GM18508 (cell line): Measurements from ENCODE around the gene MPPED1.

Source experiments
- ATAC-seq: cut with Tn5 transposase; IDR thresholded peaks from one replicate; pipeline ENCODE4 v1.9.1; 2021; ENCODE audit warnings: moderate number of reproducible peaks; ENCODE audit not compliant: insufficient read depth, unreplicated experiment

MPPED1 gene

DNA sequence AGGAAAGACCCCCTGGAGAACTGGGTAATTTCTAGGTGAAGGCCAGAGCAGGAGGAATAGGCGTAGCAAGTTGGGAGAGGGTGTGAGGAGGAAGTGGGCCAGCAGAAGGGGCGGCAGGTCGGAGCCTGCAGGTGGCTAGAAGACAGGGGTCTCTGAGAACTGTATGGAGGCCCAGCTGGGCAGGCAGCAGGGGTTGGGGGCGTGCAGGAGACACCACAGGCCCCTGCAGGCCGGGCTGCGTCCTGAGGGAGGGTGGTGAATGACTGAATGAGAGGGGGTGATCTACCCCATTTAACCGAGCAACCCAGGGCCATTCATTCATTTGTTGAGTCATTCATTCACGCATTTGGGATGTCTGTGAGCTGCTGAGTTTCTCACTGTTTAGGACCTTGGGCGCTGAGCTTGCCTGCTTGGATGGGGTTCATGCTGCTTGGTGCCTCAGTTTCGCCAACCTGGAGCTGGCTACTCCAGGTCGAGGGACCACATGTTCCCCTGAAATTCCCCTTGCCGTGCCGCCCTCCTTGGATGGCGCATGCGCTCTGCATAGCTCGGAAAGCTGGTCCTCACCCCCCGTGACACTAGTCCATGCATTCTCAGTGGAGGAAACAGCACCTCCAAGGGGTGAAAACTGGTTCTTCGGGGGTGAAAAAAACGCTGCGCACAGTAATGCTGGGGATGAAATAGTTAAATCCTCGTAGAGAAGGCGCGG, 15.6 kb downstream of the MPPED1 start:
- no peak for ATAC-seq

DNA sequence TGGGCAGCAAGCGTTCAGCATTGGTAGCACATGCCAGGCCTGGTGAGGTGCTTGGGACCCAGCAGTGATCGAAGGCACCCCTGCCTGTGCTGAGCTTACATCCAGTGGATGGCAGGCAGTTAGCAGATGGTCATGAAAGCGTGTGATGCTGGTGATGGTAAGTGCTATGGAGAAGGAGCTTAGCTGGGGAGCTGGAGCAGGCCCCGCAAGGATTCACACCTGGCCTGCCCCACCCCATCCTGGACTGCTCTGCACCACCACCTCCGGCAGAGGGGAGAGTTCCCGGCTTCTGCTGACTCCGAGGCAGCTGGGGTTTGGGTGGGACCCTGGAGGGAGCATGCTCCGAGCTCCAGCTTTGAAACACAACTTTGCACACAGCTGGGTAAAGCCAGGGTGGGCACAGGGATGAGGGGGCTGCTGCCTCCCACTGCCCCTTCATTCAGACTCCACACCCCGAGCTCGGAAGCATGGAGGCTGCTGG, 16.2 kb downstream of the MPPED1 start:
- ATAC-seq: no peak

DNA sequence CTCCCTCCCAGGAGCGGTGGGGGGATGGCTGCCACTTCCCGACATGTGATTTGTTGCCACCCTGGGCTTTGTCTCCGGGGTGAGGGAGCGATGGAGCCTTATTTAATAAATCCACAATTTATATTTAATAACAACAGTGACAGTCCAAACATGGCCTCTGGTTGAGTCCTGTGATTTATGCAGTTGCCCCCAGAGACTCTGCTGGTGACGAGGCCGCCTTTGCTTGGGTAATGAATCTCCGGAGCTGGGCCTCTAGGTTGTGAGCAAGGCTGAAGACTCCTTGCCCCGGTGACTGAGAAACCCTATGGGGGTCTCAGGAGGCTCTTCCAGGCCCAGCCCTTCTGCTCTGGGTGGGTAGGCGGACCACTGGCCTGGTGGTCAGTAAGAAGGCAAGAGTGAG, 16.7 kb downstream of the MPPED1 start:
- no peak for ATAC-seq

DNA sequence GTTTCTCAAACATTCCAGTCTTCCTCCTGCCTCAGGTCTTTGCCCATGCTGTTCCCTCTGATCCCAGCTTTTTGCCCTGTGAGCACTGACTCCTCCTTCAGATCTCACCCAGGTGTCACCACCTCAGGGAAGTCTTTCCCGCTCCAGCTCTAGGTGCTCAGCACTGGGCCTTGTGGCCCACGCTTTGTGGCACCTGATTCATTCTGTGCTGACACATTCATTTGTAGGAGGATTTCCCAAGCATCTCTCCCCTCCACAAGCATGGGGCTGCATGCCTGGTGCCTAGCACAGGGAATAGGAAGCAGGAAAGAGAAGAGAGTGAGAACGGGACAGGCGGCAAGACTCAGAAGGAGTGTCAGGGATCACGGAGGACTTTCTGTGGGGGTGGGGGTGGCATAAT, 17.6 kb downstream of the MPPED1 start:
- ATAC-seq: no peak

DNA sequence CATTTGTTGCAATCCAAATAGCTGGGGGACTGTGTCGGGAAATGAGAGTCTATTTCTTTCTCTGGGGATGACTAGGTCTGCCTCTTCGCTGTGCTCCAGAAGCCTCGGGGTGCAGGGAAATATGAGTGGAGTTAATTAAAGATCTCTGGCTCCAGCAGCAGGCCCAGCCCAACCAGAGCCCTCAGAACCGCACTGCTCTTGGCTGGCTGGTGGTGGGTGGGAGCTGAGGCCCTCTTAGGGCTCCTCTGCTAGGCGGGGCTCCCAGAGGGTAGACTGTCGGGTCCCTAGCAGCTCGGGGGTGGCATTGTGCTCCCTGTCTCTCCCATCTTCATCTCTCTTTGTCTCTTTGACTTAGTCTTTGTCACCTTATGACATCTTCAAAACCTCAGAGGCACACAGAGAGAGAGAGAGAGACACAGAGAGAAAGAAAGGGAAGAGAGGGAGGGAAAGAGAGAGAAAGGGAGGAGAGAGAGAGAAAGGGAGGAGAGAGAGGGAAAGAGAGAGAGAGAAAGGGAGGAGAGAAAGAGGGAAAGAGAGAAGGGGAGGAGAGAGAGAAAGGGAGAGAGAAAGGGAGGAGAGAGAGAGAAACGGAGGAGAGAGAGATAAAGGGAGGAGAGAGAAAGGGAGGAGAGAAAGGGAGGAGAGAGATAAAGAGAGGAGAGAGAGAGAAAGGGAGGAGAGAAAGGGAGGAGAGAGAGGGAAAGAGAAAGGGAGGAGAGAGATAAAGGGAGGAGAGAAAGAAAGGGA, 20.2 kb downstream of the MPPED1 start:
- ATAC-seq: no peak

DNA sequence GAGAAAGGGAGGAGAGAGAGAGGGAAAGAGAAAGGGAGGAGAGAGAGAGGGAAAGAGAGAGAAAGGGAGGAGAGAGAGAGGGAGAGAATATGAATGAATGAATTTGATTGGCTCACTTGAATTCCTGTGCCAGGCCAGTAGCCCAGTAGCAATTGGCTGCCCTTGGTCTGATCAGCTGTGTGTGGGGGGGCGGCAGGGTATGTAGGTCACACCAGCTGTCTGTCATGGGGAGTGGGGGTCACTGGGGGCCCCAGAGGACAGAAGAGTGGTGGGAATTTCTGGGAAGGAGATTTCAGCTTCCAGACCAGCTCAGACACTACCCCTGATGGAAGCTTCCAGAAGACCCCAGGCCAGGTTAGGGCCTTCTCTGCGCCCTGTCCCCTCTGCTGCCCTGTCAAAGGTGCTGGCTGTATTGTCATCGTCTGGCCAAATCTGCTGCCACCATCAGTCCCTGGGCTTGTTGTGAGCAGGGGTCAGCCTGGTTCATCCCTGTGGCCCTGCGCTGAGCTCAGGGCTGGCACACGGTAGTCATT, 21.1 kb downstream of the MPPED1 start:
- no peak for ATAC-seq

DNA sequence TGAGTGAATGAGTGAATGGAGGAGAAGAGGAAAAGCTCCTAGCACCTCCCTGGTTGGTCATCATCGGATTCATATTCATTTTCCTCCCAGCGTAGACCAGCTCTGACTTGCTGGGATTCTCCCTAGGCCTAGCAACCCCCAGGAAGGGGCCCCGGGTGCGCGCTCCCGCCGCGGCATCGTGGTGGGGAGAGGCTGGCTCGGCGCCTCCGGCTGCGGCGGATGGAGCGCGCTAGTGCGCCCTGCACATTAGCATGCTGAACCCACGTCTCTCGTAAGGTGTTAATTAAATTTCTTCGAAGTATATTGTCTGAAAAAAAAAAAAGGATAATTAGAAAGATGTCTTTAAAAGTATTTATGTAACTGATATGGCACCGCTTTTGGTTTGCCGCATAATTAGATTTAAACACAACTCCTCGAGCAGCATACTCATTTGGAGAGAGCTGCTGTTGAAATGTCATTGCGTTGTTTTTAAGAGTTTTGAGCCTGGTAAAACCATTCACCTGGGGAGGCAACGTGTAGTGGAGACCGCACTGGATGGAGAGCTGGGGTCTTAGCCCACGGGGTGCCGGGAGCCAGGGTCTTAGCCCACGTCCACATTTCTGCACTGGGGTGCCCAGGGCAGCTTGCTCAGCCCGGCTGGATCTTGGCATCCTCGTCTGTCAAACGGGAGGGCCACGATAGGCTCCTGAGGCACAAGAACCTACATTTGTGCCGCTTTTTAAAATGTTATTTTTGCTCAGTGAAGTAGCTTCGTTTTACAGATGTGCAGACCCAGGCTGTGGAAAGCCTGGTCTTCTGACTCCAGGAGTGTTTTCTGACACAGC, 21.8 kb downstream of the MPPED1 start:
- ATAC-seq: no peak

DNA sequence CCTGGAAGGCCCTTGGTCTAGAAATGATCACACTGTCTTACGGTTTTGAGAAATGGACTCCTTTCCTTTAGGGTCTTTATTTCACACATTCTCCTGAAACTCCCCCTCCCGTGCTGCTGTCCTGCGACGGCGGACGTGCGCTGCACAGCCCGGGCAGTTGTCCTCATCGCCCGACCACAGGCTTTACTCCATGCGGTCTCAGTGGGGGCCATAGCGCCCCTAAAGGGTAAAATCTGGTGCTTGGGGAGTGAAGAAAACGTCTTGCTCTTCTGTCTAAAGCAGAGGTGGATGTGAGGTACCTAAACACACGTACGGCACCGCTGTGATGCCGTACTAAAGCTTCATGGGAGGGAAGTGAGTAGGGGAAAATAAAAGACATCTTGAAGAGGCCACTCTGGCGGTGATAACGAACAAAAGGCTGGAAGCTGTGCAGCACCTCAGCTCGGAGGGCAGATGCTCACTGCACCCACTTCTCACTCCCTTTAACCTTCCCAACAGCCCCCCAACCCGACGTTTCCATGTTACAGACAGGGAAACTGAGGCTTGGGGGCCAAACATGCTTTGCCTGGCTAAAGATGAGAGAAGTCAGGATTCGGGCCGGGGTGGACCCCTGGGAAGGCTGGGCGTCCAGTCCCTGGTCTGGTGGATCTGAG, 22.6 kb downstream of the MPPED1 start:
- no peak for ATAC-seq

DNA sequence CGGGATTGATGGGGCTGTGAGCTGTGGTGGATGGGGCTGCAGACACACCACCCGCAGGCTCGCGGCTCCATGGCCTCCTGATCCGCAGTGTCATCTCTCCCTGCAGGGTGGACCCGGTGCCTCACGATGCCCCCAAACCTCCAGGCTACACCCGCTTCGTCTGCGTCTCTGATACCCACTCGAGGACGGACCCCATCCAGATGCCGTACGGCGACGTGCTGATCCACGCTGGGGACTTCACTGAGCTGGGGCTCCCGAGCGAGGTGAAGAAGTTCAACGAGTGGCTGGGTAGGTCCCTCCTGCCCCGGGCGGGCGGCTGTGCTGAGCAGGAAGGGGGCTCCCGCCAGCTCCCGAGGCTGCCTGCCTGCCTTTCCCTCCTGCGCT, 23.1 kb downstream of the MPPED1 start:
- no peak for ATAC-seq

DNA sequence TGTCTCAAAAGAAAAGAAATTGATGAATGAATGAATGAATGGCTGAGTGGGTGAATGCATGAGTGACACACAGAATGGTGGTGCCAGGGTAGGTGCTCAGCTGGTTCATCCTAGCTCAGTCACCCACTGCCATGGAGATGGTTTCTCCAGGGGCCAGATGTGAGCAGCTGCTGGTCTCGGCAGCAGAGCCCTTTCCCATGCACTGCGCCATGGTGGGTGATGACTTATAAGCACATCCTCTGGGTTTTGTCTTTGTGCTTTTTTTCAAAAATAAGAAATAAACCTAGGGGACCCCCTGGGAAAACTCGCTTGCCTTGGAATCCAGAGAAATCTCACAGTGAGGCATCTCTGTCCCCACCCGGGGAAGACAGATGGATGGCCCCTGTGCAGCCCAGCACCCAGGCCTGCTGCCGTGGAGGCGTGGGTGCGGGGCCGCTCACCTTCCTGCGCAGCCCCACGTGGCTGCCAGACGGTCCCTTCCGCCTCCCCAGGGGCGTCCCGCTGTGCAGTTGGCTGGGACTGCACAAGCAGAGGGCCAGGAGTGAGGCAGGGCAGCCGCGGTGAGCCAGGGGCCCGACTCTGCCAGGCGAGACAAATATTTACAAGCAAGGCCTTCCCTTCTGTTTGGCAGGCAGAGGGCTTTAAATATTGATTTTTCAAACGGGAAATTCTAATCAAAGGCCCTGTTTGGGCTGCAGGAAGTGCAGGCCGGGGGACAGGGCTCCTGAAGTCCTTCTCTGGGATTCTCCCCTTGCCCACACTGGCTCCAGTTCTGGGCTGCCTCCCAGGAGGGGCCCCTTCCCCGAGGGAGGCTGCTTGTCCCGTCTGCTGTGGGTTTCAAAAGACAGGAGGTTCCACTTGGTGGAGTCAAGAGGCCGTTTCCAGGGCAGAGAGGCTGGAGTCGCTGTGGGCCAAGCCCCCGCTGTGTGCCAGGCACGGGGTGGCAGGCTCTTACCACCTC, 24.3 kb downstream of the MPPED1 start:
- ATAC-seq: no peak

DNA sequence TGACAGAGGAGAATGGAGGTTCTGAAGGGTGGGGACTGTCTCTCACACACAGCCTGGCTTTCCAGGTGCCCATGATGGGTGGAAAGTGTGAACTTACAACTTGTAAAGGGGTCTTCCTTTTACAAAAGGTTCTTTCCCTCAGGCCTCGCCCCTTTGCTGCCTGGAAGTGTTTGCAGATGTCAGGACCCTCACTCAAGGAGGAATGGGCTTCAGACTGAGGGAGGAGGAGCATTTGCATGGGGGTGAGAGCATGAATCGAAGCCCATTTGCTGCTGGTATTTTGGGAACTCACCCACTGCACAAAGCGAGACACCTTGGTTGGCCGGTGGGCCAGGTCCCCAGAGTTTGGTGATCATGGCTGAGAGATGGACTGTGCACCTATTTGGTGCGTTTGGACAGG, 25.1 kb downstream of the MPPED1 start:
- no peak for ATAC-seq

DNA sequence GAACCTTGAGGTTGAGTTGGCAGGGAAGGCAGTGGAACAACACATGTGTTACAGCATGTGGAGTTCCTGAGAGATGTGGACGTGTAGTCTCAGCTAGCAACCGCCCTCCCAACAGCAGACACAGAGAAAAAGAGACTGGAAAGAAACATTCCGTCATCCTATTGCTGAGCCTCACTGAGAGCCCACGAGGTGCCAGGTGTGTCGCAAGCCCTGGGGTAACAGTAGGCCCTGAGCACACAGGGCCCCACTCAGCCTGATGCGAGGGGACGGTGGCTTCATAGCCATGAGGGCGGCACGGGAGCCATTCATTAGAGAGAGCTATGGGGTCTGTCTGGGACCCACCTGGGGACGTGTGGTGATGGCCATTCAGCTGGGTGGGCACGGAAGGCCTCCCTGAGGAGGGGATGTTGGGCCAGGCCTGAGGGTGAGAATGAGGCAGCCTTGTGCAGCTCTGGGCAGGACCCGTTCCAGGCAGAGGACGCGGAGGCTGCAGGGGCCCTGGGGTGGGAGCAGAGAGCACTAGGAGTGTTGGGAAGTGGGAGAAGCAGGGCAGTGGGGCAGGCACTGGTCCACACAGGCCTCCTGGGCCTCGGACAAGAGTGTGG, 26.2 kb downstream of the MPPED1 start:
- ATAC-seq: no peak

DNA sequence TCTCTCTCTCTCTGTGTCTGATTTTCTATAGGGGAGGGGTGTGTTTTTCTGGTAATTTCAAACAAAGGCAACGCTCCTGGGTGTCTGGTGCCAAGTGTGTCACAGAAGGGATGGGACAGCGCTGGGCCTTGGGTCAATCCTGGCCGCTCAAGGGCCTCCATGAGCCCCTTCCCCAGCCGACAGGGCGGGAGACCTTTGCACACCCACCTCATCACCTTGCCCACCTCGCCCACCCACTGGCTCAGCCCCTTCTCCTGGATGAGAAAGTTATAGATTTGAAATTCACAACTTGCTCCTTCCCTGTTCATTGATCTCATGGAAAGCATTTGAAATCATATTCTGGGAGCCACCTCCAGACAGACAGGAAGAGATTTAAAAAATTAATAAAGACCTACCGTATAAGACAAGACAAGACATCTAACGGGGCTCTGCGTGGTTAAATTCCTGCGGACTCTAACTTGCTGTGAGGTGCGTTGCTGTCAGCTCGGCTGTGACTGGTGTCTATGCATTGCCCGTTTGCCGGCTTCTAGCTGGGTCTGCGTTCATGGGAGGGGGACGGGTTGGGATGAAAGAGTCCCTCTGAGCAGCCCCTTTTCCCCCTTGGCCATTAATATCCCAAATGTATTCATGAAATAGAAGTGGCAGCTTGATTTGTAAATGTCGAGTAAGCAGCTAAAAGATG, 27.0 kb downstream of the MPPED1 start:
- no peak for ATAC-seq

DNA sequence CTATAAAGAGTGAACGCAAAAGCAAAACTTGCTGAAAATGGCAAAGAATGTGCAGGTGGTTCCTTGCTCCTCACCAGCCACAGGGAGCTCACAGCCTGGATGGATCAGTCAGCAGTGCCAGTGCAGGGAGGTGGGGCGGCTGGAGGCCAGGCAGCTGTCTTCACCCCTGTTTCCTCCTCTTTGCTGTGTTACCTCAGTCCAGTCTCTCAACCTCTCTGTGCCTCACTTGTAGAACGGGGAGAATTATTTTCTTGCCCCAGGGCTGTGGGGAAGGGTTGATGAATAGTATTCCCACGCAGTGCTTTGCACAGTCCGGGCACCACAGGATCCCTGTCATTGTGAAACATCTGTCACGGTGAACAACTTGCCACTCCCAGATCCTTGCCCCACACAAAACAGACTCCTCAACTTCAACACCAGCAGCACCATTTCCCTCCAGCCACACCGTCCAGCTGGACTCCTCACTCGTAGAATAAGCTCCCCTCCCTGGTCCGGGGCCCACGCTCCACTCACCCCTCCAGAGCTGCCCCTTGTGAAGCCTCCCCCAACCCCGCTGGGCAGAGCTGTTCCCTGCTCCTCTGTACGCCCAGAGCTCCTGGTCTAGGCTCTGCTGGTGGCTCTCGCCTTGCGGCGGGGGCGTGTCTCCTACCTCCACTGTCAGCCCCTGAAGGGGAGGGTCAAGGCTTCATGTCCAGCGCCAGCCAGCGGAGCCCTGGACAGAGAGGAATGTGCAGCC, 27.7 kb downstream of the MPPED1 start:
- ATAC-seq: no peak

DNA sequence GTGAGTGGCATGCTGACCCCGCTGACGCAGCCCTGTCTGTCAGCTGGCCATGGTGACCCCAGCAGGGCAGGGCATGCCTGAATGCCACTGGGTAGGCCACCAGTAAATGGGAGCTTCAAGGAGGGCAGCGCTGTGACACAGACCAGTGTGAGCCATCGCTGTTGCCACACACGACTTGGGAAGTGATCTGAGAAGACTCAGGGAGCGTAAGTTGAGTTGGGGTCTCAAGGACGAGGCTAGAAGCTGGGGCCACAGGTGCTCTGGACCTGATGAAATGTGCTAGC, 28.2 kb downstream of the MPPED1 start:
- ATAC-seq: no peak

DNA sequence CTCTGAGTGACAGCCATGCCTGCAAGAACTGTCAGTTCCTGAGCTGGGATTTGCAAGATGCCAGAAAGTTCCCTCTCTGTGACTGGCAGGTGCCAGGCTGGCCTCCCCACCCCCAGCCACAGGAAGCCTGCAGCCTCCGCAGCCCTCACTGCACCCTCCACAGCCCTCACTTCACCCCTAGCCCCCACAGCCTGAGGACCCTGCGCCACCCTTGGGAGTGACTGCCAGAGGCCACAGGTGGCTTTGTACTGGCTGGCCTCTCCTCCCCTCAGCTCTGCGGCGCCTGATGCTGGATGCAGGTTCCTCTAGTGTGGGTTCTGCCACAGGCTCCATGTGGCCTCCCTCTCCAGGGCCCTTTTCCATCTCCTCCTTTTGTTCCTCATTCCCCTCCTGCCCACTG, 28.7 kb downstream of the MPPED1 start:
- no peak for ATAC-seq

DNA sequence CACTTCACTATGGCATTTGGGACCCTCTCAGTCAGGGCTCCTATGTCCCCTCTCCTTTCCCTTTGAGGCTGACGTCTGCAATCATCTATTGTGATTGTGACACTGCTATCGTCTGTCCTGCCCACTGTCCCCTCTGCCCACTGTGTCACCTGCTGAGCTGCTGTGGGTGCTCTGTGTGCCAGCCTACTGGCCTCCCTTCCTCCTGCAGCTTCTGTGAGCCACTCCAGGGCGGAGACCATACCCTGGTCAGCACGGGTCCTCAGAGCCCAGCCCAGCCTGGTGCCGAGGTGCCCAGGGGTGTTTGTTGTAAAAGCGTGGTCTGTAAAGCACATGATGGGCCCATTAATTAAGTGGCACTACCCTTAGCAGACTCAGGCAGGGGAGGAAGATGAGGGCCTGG, 29.4 kb downstream of the MPPED1 start:
- no peak for ATAC-seq

DNA sequence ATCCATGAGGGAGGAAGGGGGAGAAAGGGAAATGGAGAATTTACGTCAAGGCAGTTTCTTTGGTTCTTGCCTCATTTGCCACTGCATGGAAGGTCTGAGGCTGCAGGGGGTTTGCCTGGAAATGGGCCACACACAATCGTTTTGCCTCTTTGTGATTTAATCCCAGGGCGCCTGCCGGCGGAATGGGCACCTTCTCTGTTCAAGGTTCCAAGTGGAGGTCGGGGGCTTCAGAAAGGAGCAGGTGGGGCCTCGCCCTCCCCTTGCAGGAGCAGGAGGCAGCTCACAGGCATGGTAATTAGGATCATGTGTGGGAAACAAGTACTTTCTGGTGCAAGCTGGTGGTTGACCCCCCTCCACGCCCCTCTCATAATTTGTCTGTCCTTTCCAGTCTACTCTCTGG, 29.9 kb downstream of the MPPED1 start:
- ATAC-seq: no peak
